Ovary (tissue), 3 donors: ENCODE results near the gene EHBP1.

Experiments
- POLR2A ChIP-seq: fragments of 450-650 bp; IDR thresholded peaks from one replicate; pipeline ENCODE4 v1.6.1; 2017; ENCODE audit warnings: antibody characterized with exemption, mild to moderate bottlenecking, moderate library complexity
- TF ChIP-seq, protein P1 (sequence below), 3 donors: fragments of 450-650 bp in 2 of 3; fragments of 200-600 bp in 1 of 3; IDR thresholded peaks; one replicate each; pipeline versions ENCODE4 v1.5.1 to v1.8.0; 2016 to 2022; ENCODE audit warnings: antibody characterized with exemption in 3 of 3, mild to moderate bottlenecking in 1 of 3
- donor health status: DM: no; HTN: no; CAD: no.

GRCh38 chr2:62854600-62855514 is 149.3 kb downstream of the EHBP1 start:
- no peak for TF ChIP-seq POLR2A
- TF ChIP-seq, protein P1, sequence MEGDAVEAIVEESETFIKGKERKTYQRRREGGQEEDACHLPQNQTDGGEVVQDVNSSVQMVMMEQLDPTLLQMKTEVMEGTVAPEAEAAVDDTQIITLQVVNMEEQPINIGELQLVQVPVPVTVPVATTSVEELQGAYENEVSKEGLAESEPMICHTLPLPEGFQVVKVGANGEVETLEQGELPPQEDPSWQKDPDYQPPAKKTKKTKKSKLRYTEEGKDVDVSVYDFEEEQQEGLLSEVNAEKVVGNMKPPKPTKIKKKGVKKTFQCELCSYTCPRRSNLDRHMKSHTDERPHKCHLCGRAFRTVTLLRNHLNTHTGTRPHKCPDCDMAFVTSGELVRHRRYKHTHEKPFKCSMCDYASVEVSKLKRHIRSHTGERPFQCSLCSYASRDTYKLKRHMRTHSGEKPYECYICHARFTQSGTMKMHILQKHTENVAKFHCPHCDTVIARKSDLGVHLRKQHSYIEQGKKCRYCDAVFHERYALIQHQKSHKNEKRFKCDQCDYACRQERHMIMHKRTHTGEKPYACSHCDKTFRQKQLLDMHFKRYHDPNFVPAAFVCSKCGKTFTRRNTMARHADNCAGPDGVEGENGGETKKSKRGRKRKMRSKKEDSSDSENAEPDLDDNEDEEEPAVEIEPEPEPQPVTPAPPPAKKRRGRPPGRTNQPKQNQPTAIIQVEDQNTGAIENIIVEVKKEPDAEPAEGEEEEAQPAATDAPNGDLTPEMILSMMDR (IDR thresholded peaks at IDR 0.05) = no peak
